Breast epithelium (tissue), 4 donors: ENCODE results near the gene UBA1. TPM values are rescaled to one million over a fixed set of nuclear protein-coding genes. Genes with fewer than 3 reads are reported as not detected.

Source experiments
- DNase-seq, 2 donors: peaks; one replicate each; pipeline ENCODE4 v3.0.0-alpha.2; 2019; ENCODE audit warnings: low spot score in 2 of 2
- H3K27ac ChIP-seq, 2 donors: fragments of 200-600 bp; sonication (generic) in 1 of 2; one replicate each; pipeline ENCODE4 v1.5.1; 2016 to 2019; ENCODE audit warnings: mild to moderate bottlenecking in 1 of 2
- H3K27me3 ChIP-seq, 2 donors: fragments of 200-600 bp; sonication (generic) in 1 of 2; one replicate each; pipeline versions ENCODE4 v1.5.1 to v1.6.0; 2017 to 2019; ENCODE audit warnings: control low read depth in 1 of 2, mild to moderate bottlenecking in 1 of 2
- H3K36me3 ChIP-seq: fragments of 200-600 bp; one replicate; pipeline ENCODE4 v1.5.1; 2019
- H3K4me1 ChIP-seq, 2 donors: fragments of 200-600 bp; sonication (generic); one replicate each; pipeline ENCODE4 v1.5.1; 2016 to 2019; ENCODE audit warnings: control low read depth in 1 of 2
- H3K4me3 ChIP-seq, 3 donors: fragments of 200-600 bp; sonication (generic); 1 replicate in 2 of 3; 2 replicates in 1 of 3; pipeline ENCODE4 v1.5.1; 2016 to 2019; ENCODE audit warnings: mild to moderate bottlenecking in 3 of 3, moderate library complexity in 2 of 3
- H3K9me3 ChIP-seq, 2 donors: fragments of 200-600 bp; sonication (generic) in 1 of 2; one replicate each; pipeline ENCODE4 v1.5.1; 2016 to 2019; ENCODE audit warnings: control low read depth in 1 of 2
- POLR2A ChIP-seq: fragments of 450-650 bp; IDR thresholded peaks from one replicate; pipeline ENCODE4 v1.6.1; 2016; ENCODE audit warnings: antibody characterized with exemption, mild to moderate bottlenecking, moderate library complexity
- POLR2AphosphoS5 ChIP-seq, 3 donors: sonication (generic); formaldehyde crosslinking; IDR thresholded peaks; one replicate each; pipeline ENCODE4 v1.6.1; 2017; ENCODE audit warnings: antibody characterized with exemption in 3 of 3
- intact Hi-C: fragments of 100-400 bp; cut with DNase I; formaldehyde crosslinking; loops from one replicate; pipeline ENCODE4 v1.15.1; 2023; ENCODE audit warnings: low total_unique reads
- total RNA-seq, 3 donors: library from RNA; depleted of rRNA; stranded (reverse); fragments of >200 nt; gene quantifications; one replicate each; pipeline ENCODE4 v1.1.0, GENCODE V29; 2016
- TF ChIP-seq, protein P1 (sequence below), 3 donors: fragments of 450-650 bp; IDR thresholded peaks; one replicate each; pipeline ENCODE4 v1.5.1; 2016 to 2017; ENCODE audit warnings: antibody characterized with exemption in 3 of 3, mild to moderate bottlenecking in 3 of 3, moderate library complexity in 3 of 3

UBA1 gene
- total RNA-seq, 3 donors from 2014 or later: 109 to 149 (median 141) TPM

DNA sequence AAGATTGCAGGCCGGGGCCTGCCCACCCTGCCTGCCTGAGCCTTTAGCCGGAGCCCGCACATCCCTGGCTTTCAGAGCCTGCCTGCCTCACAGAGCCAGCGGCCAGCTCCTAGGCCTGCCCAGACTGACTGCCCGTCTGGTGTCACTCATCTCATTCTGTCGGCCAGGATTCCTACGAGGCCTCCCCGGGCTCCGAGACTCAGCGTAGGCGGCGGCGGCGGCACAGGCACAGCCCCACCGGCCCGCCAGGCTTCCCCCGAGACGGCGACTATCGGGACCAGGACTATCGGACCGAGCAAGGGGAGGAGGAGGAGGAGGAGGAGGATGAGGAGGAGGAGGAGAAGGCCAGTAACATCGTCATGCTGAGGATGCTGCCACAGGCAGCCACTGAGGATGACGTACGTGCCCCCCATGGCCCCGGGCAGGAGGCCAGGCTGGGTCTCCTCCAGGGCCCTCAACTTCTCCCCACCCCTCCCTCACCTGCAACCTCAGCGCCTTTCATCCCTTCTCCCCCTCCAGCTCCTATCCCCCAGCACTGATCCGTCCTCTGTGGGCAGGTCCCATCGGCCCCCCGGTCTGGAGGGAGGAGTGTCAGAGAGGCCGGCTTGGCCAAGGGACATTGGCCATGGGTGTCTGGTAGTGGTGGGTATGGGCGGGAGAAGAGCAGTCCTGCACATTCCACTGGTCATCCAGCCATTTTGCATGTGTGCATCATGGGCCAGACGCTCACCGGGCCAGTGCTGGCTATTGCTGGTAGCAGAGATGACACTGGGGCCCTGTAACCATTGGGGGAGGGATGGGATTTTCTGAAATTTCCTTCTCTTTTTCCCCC lies 22.6 kb upstream of the UBA1 start:
- TF ChIP-seq POLR2AphosphoS5 (IDR thresholded peaks at IDR 0.05): no peak
- TF ChIP-seq POLR2A: no peak
- TF ChIP-seq, protein P1, sequence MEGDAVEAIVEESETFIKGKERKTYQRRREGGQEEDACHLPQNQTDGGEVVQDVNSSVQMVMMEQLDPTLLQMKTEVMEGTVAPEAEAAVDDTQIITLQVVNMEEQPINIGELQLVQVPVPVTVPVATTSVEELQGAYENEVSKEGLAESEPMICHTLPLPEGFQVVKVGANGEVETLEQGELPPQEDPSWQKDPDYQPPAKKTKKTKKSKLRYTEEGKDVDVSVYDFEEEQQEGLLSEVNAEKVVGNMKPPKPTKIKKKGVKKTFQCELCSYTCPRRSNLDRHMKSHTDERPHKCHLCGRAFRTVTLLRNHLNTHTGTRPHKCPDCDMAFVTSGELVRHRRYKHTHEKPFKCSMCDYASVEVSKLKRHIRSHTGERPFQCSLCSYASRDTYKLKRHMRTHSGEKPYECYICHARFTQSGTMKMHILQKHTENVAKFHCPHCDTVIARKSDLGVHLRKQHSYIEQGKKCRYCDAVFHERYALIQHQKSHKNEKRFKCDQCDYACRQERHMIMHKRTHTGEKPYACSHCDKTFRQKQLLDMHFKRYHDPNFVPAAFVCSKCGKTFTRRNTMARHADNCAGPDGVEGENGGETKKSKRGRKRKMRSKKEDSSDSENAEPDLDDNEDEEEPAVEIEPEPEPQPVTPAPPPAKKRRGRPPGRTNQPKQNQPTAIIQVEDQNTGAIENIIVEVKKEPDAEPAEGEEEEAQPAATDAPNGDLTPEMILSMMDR (IDR thresholded peaks at IDR 0.05): no peak
- H3K4me1 ChIP-seq: no peaks in the 10 kb centered on the region
- no peak overlapping the region for H3K27ac ChIP-seq
- H3K9me3 ChIP-seq: no peaks in the 10 kb centered on the region
- intact Hi-C loops: no loop called here
- DNase-seq: no peak
- H3K27me3 ChIP-seq: peaks cover 0 to 72% of the 10 kb centered on the region in 2 donors
- no peaks in the 10 kb centered on the region for H3K36me3 ChIP-seq
- no peak overlapping the region for H3K4me3 ChIP-seq

GRCh38 chrX:47171996-47172395 lies 21.6 kb upstream of the UBA1 start:
- intact Hi-C loops: no loop called here
- Histone ChIP-seq H3K4me1 (no peaks in the 10 kb centered on the region), H3K4me3 (no peak overlapping the region), H3K27ac (no peak overlapping the region), H3K9me3 (no peaks in the 10 kb centered on the region), H3K27me3 (peaks cover 0 to 81% of the 10 kb centered on the region in 2 donors), H3K36me3 (no peaks in the 10 kb centered on the region)
- TF ChIP-seq POLR2A: no peak
- TF ChIP-seq, protein P1 (IDR thresholded peaks at IDR 0.05): no peak
- no peak for TF ChIP-seq POLR2AphosphoS5 (IDR thresholded peaks at IDR 0.05)
- DNase-seq: no peak

- intact Hi-C loops: no loop called here
- no peak overlapping the region for H3K4me3 ChIP-seq
- H3K36me3 ChIP-seq: no peaks in the 10 kb centered on the region
- TF ChIP-seq POLR2A (no peak), POLR2AphosphoS5 (IDR thresholded peaks at IDR 0.05) (no peak)
- TF ChIP-seq, protein P1 (IDR thresholded peaks at IDR 0.05): no peak
- no peaks in the 10 kb centered on the region for H3K4me1 ChIP-seq
- H3K9me3 ChIP-seq: no peaks in the 10 kb centered on the region
- peaks cover 0 to 86% of the 10 kb centered on the region in 2 donors for H3K27me3 ChIP-seq
- no peak overlapping the region for H3K27ac ChIP-seq
- no peak for DNase-seq
These were observed 21.1 kb upstream of the UBA1 start for GRCh38 chrX:47172549-47172948.

GRCh38 chrX:47172971-47173792 lies 20.4 kb upstream of the UBA1 start:
- no peaks in the 10 kb centered on the region for H3K36me3 ChIP-seq
- TF ChIP-seq, protein P1 (IDR thresholded peaks at IDR 0.05): no peak
- TF ChIP-seq POLR2AphosphoS5 (IDR thresholded peaks at IDR 0.05): no peak
- no peak for TF ChIP-seq POLR2A
- H3K27me3 ChIP-seq: peaks cover 0 to 93% of the 10 kb centered on the region in 2 donors
- H3K4me1 ChIP-seq: no peaks in the 10 kb centered on the region
- no peaks in the 10 kb centered on the region for H3K9me3 ChIP-seq
- H3K4me3 ChIP-seq: no peak overlapping the region
- DNase-seq: no peak
- no peak overlapping the region for H3K27ac ChIP-seq
- intact Hi-C loops: no loop called here

DNA sequence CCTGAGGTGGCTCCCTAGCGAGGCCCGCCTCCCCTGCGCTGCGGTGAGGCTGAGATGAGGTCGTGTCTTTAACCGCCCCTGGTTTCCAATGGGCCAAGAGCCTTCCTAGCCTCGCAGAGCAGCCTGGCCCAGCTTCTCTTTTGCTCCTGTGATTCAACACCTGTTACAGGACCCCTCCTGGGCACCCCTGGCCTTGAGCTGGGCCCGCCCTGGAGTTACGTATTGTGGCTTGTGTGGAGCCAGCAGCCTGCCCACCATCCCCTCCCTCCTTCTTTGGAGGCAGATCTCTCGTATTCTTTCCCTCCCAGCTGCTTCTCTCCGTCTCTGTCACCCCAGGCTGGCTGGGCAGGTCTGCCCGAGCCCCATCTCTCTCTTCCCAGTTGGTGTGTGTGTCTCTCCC lies 19.3 kb upstream of the UBA1 start:
- Histone ChIP-seq H3K4me1 (no peaks in the 10 kb centered on the region), H3K9me3 (no peaks in the 10 kb centered on the region), H3K4me3 (no peak overlapping the region), H3K27me3 (peaks cover 0 to 95% of the 10 kb centered on the region in 2 donors), H3K27ac (no peak overlapping the region), H3K36me3 (no peaks in the 10 kb centered on the region)
- intact Hi-C loops: no loop called here
- TF ChIP-seq, protein P1 (IDR thresholded peaks at IDR 0.05): no peak
- TF ChIP-seq POLR2A: no peak
- TF ChIP-seq POLR2AphosphoS5 (IDR thresholded peaks at IDR 0.05): no peak
- no peak for DNase-seq
